CD4-positive, alpha-beta T cell (primary cell): ENCODE data around the gene HIVEP3. TPM values are rescaled to one million over a fixed set of nuclear protein-coding genes. Genes with fewer than 3 reads are reported as not detected.
A peak's percentile ranks its signal among the peaks of the same experiment; 100 is the strongest.

ENCODE experiments used
- ATAC-seq: fragments of 200-7000 bp; cut with Tn5 transposase; one replicate; pipeline ENCODE4 v1.10.0; 2022; ENCODE audit warnings: mild to moderate bottlenecking; ENCODE audit not compliant: poor library complexity
- CTCF ChIA-PET: fragments of 350-600 bp; sonication (Branson Sonifier 250); formaldehyde crosslinking; loops from one replicate; lab custom pipeline; 2021; ENCODE audit warnings: antibody characterized with exemption, inconsistent platforms; lab: Charles Lee
- POLR2A ChIA-PET: fragments of 350-600 bp; sonication (Branson Sonifier 250); formaldehyde crosslinking; loops from one replicate; lab custom pipeline; 2021; ENCODE audit warnings: antibody characterized with exemption, inconsistent platforms; lab: Charles Lee
- DNase-seq, 14 experiments: peaks; one replicate each; pipeline ENCODE4 v3.0.0-alpha.2; 2013 to 2020; ENCODE audit warnings: mixed read lengths in 2 of 14
- H3K27ac ChIP-seq, 2 donors: one replicate each; pipeline versions ENCODE4 v1.5.1 to v1.7.0; 2013; ENCODE audit warnings: low read length in 2 of 2, low read depth in 1 of 2, mild to moderate bottlenecking in 1 of 2
- H3K27me3 ChIP-seq, 2 experiments: 1 replicate in 1 of 2; 2 replicates in 1 of 2; pipeline versions ENCODE4 v1.6.1 to v1.7.0; 2013; ENCODE audit warnings: low read length in 2 of 2, control low read depth in 1 of 2, mild to moderate bottlenecking in 1 of 2, moderate library complexity in 1 of 2; ENCODE audit not compliant: insufficient read depth in 2 of 2, control insufficient read depth in 1 of 2
- H3K36me3 ChIP-seq: one replicate; pipeline ENCODE4 v1.6.1; 2013; ENCODE audit warnings: low read length, control low read depth; ENCODE audit not compliant: insufficient read depth
- H3K4me1 ChIP-seq: one replicate; pipeline ENCODE4 v1.6.1; 2013; ENCODE audit warnings: low read length, control low read depth; ENCODE audit not compliant: insufficient read depth
- H3K4me3 ChIP-seq: one replicate; pipeline ENCODE4 v1.5.1; 2013; ENCODE audit warnings: mild to moderate bottlenecking, low read length, moderate library complexity
- H3K9me3 ChIP-seq, 2 experiments: 1 replicate in 1 of 2; 2 replicates in 1 of 2; pipeline versions ENCODE4 v1.6.1 to v1.7.0; 2013; ENCODE audit warnings: low read length in 2 of 2, mild to moderate bottlenecking in 2 of 2, control low read depth in 1 of 2, moderate library complexity in 1 of 2; ENCODE audit not compliant: control insufficient read depth in 1 of 2, insufficient read depth in 1 of 2
- H3K27ac Mint-ChIP-seq: one replicate; pipeline ENCODE4 v1.8.0; 2020; ENCODE audit warnings: mixed read lengths
- H3K27me3 Mint-ChIP-seq: one replicate; pipeline ENCODE4 v1.8.0; 2021; ENCODE audit warnings: mixed read lengths
- H3K36me3 Mint-ChIP-seq: one replicate; pipeline ENCODE4 v1.8.0; 2021; ENCODE audit warnings: low read depth, mixed read lengths
- H3K4me1 Mint-ChIP-seq: one replicate; pipeline ENCODE4 v1.8.0; 2021; ENCODE audit warnings: low read depth, mixed read lengths
- H3K4me3 Mint-ChIP-seq: one replicate; pipeline ENCODE4 v1.8.0; 2020; ENCODE audit warnings: mild to moderate bottlenecking, mixed read lengths
- H3K9me3 Mint-ChIP-seq: one replicate; pipeline ENCODE4 v1.8.0; 2020; ENCODE audit warnings: mixed read lengths
- intact Hi-C, 2 experiments: fragments of 100-400 bp; cut with DNase I in 1 of 2; cut with micrococcal nuclease in 1 of 2; formaldehyde crosslinking; loops; one replicate each; pipeline versions ENCODE4 v1.15.1 to v1.9.0; 2023 to 2025; cut with DNase I, micrococcal nuclease
- total RNA-seq, 174 experiments: library from RNA in 2 of 174; stranded (reverse) in 2 of 174; gene quantifications; one replicate each; pipeline ENCODE4 v1.2.3 and lab custom pipeline; 2021 to 2026
- TF ChIP-seq, protein P1 (sequence below): fragments of 200-600 bp; IDR thresholded peaks from one replicate; pipeline ENCODE4 v1.8.0; 2022; ENCODE audit warnings: antibody characterized with exemption, mild to moderate bottlenecking

HIVEP3 gene
- total RNA-seq, 2 experiments from 2014 or later, result 5.1 to 5.4 TPM

DNA sequence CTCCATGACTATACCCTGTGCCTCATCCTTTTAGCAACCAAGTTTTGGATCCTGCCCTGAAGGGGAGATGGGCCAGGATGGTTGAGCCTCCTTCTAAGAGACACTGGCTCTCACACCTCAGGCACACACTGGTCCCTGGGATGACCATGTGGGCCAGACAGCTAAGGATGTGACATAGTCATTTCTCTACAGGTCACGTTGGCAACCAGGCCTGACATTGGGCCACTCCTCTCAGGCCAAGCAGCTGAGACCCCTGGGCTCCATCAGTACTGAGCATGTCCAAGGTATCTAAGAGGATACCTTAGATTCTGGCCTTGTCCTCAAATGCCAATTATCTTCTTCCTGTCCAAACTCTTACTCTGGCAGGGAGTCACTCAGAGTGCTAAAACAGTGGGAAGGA, 238.7 kb downstream of the HIVEP3 start:
- H3K4me3 ChIP-seq, result no peak overlapping the region
- H3K9me3 ChIP-seq, result no peaks in the 10 kb centered on the region
- H3K27ac ChIP-seq, result no peak overlapping the region
- CTCF ChIA-PET, result no interaction called here
- ATAC-seq, result no peak
- no peaks in the 10 kb centered on the region for H3K27me3 ChIP-seq
- Mint-ChIP-seq H3K9me3 (no peaks in the 10 kb centered on the region), H3K27me3 (no peaks in the 10 kb centered on the region), H3K36me3 (no peaks in the 10 kb centered on the region), H3K4me3 (no peak overlapping the region), H3K4me1 (peaks cover 56% of the 10 kb centered on the region), H3K27ac (no peak overlapping the region)
- no peaks in the 10 kb centered on the region for H3K36me3 ChIP-seq
- TF ChIP-seq, protein P1, sequence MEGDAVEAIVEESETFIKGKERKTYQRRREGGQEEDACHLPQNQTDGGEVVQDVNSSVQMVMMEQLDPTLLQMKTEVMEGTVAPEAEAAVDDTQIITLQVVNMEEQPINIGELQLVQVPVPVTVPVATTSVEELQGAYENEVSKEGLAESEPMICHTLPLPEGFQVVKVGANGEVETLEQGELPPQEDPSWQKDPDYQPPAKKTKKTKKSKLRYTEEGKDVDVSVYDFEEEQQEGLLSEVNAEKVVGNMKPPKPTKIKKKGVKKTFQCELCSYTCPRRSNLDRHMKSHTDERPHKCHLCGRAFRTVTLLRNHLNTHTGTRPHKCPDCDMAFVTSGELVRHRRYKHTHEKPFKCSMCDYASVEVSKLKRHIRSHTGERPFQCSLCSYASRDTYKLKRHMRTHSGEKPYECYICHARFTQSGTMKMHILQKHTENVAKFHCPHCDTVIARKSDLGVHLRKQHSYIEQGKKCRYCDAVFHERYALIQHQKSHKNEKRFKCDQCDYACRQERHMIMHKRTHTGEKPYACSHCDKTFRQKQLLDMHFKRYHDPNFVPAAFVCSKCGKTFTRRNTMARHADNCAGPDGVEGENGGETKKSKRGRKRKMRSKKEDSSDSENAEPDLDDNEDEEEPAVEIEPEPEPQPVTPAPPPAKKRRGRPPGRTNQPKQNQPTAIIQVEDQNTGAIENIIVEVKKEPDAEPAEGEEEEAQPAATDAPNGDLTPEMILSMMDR, result no peak
- POLR2A ChIA-PET, result no interaction called here
- intact Hi-C loops, result no loop called here
- peaks cover 66% of the 10 kb centered on the region for H3K4me1 ChIP-seq
- DNase-seq, result no peak

DNA sequence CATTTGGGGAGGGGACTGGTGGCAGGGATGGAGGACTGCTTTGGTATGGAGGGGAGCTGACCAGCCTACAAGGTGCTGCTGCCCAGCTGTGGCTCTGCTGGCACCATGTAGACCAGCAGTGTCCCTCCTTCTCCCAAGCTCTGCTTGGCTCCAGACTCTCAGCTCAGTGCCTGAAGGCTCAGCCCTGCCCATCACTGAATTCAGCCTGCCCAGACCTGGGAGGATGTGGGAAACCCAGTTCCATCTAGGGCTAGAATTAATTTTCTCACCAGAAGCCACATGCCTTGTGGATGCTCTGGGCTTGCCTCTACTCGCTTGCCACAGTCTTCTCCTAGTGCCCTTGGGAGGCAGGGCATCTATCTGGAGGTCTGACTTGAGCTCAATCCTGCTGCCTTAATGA, 239.2 kb downstream of the HIVEP3 start:
- H3K4me3 Mint-ChIP-seq, result no peak overlapping the region
- H3K27me3 Mint-ChIP-seq, result no peaks in the 10 kb centered on the region
- H3K4me1 Mint-ChIP-seq, result peaks cover 56% of the 10 kb centered on the region
- Histone ChIP-seq H3K4me1 (peaks cover 66% of the 10 kb centered on the region), H3K9me3 (no peaks in the 10 kb centered on the region), H3K27me3 (no peaks in the 10 kb centered on the region), H3K27ac (no peak overlapping the region), H3K36me3 (no peaks in the 10 kb centered on the region), H3K4me3 (no peak overlapping the region)
- POLR2A ChIA-PET, result no interaction called here
- DNase-seq (peak in 1 of 14 experiments; percentile 44), ATAC-seq (no peak)
- CTCF ChIA-PET, result no interaction called here
- H3K9me3 Mint-ChIP-seq, result no peaks in the 10 kb centered on the region
- intact Hi-C loops, result no loop called here
- TF ChIP-seq, protein P1, result no peak
- no peaks in the 10 kb centered on the region for H3K36me3 Mint-ChIP-seq
- no peak overlapping the region for H3K27ac Mint-ChIP-seq

DNA sequence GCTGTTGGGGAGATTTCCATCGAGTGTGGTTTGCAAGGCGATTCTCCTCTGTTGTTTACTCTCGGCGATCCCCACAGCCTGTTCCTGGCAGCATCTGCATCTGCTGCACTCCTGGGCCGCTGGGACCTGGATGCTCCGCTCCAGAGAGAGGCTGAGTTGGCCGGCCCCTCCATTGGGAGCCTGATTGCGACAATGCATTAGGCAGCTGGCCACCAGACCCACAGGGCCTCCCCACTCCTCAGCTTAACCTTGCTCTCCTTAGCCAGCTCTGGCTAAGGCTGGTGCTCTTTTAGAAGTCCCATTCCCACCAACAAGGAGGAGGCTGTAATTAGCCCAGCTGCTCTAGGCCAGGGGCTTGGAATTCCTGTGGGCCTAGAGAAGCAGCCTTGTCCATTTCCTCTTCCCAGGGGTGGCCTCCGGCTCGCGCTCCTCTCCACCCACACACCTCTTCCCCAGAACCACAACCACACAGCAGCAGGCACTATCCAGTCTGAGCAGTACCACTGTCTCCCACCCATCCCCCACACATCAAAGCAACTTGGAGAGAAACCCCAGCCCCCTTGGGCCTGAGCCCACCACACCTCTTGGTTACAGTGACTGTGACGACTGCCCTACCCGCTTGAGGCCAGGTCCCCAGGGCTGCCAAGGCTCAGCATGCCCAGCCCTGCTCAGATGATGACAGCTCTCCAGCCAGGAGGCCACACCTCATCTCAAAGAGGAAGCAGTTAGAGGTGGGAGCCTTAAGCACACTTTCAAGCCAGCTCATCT, 240.4 kb downstream of the HIVEP3 start:
- Mint-ChIP-seq H3K9me3 (no peaks in the 10 kb centered on the region), H3K4me3 (no peak overlapping the region), H3K27me3 (no peaks in the 10 kb centered on the region), H3K36me3 (no peaks in the 10 kb centered on the region), H3K27ac (no peak overlapping the region), H3K4me1 (peaks cover 56% of the 10 kb centered on the region)
- H3K36me3 ChIP-seq, result no peaks in the 10 kb centered on the region
- H3K9me3 ChIP-seq, result no peaks in the 10 kb centered on the region
- H3K27ac ChIP-seq, result no peak overlapping the region
- ChIA-PET POLR2A (no interaction called here), CTCF (no interaction called here)
- H3K27me3 ChIP-seq, result no peaks in the 10 kb centered on the region
- TF ChIP-seq, protein P1, result no peak
- peaks cover 66% of the 10 kb centered on the region for H3K4me1 ChIP-seq
- peak in 1 of 14 experiments; percentile 26 for DNase-seq
- intact Hi-C loops, result no loop called here
- ATAC-seq, result no peak
- no peak overlapping the region for H3K4me3 ChIP-seq
